Measurements from ENCODE around the gene PRCP.

- TF ChIP-seq CTCF (conservative IDR thresholded peaks at IDR 0.05; ENCODE audit: low read depth, low read length) (no peak), EZH2 (IDR thresholded peaks at IDR 0.05; ENCODE audit: borderline replicate concordance, low read depth, low read length, poor library complexity, severe bottlenecking) (no peak)
These were observed 41.6 kb downstream of the PRCP start for GRCh38 chr11:82858556-82859091.
